Measurements from ENCODE around the gene GOLGA8J.
"Not testable (repeated sequence)": the region's sequence is repeated elsewhere in the genome, so short reads cannot be mapped to it uniquely, and the experiment has no call there.

Gene GOLGA8J

GRCh38 chr15:30041868-30042267 lies 40.9 kb upstream of the GOLGA8J start:
- Histone ChIP-seq H3K27me3 (replicated peaks) (no peaks in the 10 kb centered on the region), H3K4me3 (ENCODE audit: low read depth, low read length) (no peak overlapping the region), H3K27ac (no peak overlapping the region), H3K36me3 (replicated peaks) (no peaks in the 10 kb centered on the region)
- no peak for DNase-seq
- in situ Hi-C loops (cut with HindIII; ENCODE audit: low pct_ligation_motif_present, low sequenced_read_pairs): no loop called here
- TF ChIP-seq CTCF (IDR thresholded peaks at IDR 0.05; ENCODE audit: low read depth, low read length, missing control alignments): no peak

- DNase-seq: peak; percentile 43
- H3K36me3 ChIP-seq (replicated peaks): no peaks in the 10 kb centered on the region
- H3K27ac ChIP-seq: no peak overlapping the region
- in situ Hi-C loops (cut with HindIII; ENCODE audit: low pct_ligation_motif_present, low sequenced_read_pairs): no loop called here
- H3K27me3 ChIP-seq (replicated peaks): no peaks in the 10 kb centered on the region
- H3K4me3 ChIP-seq (ENCODE audit: low read depth, low read length): no peak overlapping the region
- TF ChIP-seq CTCF (IDR thresholded peaks at IDR 0.05; ENCODE audit: low read depth, low read length, missing control alignments): no peak
Observed at GRCh38 chr15:30042556-30042955, 40.2 kb upstream of the GOLGA8J start.

GRCh38 chr15:30043211-30043655 lies 39.5 kb upstream of the GOLGA8J start:
- TF ChIP-seq CTCF (IDR thresholded peaks at IDR 0.05; ENCODE audit: low read depth, low read length, missing control alignments): no peak
- Histone ChIP-seq H3K27me3 (replicated peaks) (no peaks in the 10 kb centered on the region), H3K4me3 (ENCODE audit: low read depth, low read length) (no peak overlapping the region), H3K36me3 (replicated peaks) (no peaks in the 10 kb centered on the region), H3K27ac (no peak overlapping the region)
- no peak for DNase-seq
- in situ Hi-C loops (cut with HindIII; ENCODE audit: low pct_ligation_motif_present, low sequenced_read_pairs): no loop called here

- H3K36me3 ChIP-seq (replicated peaks): no peaks in the 10 kb centered on the region
- H3K27ac ChIP-seq: no peak overlapping the region
- no peak for TF ChIP-seq CTCF (IDR thresholded peaks at IDR 0.05; ENCODE audit: low read depth, low read length, missing control alignments)
- H3K27me3 ChIP-seq (replicated peaks): no peaks in the 10 kb centered on the region
- no peak overlapping the region for H3K4me3 ChIP-seq (ENCODE audit: low read depth, low read length)
- in situ Hi-C loops (cut with HindIII; ENCODE audit: low pct_ligation_motif_present, low sequenced_read_pairs): no loop called here
- DNase-seq: no peak
Observed at GRCh38 chr15:30044377-30044776, 38.4 kb upstream of the GOLGA8J start.

- H3K4me3 ChIP-seq (ENCODE audit: low read depth, low read length); H3K36me3 ChIP-seq (replicated peaks); in situ Hi-C loops (cut with HindIII; ENCODE audit: low pct_ligation_motif_present, low sequenced_read_pairs); DNase-seq; H3K27ac ChIP-seq; H3K27me3 ChIP-seq (replicated peaks): not testable (repeated sequence)
Observed at GRCh38 chr15:30044826-30045225, 37.9 kb upstream of the GOLGA8J start.

GRCh38 chr15:30045248-30046041 lies 37.3 kb upstream of the GOLGA8J start:
- H3K27me3 ChIP-seq (replicated peaks); H3K4me3 ChIP-seq (ENCODE audit: low read depth, low read length); DNase-seq; H3K36me3 ChIP-seq (replicated peaks); H3K27ac ChIP-seq; in situ Hi-C loops (cut with HindIII; ENCODE audit: low pct_ligation_motif_present, low sequenced_read_pairs): not testable (repeated sequence)

- Histone ChIP-seq H3K27ac (no peak overlapping the region), H3K4me3 (ENCODE audit: low read depth, low read length) (no peak overlapping the region), H3K36me3 (replicated peaks) (no peaks in the 10 kb centered on the region), H3K27me3 (replicated peaks) (no peaks in the 10 kb centered on the region)
- no peak for TF ChIP-seq CTCF (IDR thresholded peaks at IDR 0.05; ENCODE audit: low read depth, low read length, missing control alignments)
- DNase-seq: no peak
- in situ Hi-C loops (cut with HindIII; ENCODE audit: low pct_ligation_motif_present, low sequenced_read_pairs): no loop called here
Observed at GRCh38 chr15:30046430-30046829, 36.3 kb upstream of the GOLGA8J start.
